Kidney glomerular epithelial cell (primary cell): Measurements from ENCODE around the gene SV2C.
"Not testable (repeated sequence)": the region's sequence is repeated elsewhere in the genome, so short reads cannot be mapped to it uniquely, and the experiment has no call there.

Source experiments
- DNase-seq: peaks from one replicate; lab custom pipeline; 2025; lab: John Stamatoyannopoulos, UW

Gene SV2C

DNA sequence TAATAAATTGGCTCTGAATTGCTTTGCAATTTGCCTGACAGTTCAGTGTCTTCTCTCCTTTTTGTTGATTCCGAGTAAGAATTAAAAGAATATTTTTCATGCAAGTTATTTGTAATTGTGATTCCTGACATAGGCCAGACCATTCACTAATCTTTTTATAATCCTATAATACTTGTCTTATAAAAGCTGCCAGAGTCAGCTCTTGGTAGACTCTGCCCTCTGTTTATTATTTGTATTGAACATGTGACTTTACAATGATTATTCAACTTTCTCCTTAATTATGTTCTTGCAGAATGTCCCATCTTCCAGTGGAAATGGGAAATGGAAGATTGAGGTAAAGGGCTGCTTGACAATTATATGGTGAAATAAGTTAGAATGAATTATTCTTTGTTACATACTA is 121.0 kb downstream of the SV2C start:
- no peak for DNase-seq

- no peak for DNase-seq
These were observed 121.5 kb downstream of the SV2C start for GRCh38 chr5:76204713-76205112.

- DNase-seq = no peak
These were observed 123.9 kb downstream of the SV2C start for GRCh38 chr5:76207120-76207519.

GRCh38 chr5:76209297-76209696 is 126.1 kb downstream of the SV2C start:
- DNase-seq = no peak

DNA sequence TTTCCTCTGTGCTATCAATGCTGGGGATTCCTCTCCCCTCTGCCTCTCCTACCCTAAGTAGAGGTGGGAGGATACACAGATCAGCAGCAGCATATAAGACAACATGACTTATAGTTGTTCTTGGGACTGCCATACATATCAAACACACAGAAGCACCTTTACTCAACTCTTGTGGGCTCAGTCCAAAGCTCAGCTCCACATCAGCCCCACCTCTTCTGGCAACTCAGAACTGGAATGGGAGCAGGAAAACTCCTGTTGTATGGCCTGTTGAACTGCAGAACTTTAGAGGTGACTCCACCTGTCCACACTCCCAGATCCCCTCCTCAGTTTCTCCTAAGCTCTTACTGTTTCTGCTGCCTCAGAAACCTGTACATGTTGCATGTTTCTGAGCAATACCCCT is 127.8 kb downstream of the SV2C start:
- DNase-seq = no peak

- no peak for DNase-seq
These were observed 130.7 kb downstream of the SV2C start for GRCh38 chr5:76213858-76214257.

- DNase-seq = no peak
These were observed 133.6 kb downstream of the SV2C start for GRCh38 chr5:76216748-76217147.

- no peak for DNase-seq
These were observed 136.5 kb downstream of the SV2C start for GRCh38 chr5:76219636-76220035.

GRCh38 chr5:76221311-76221710 is 138.1 kb downstream of the SV2C start:
- no peak for DNase-seq

DNA sequence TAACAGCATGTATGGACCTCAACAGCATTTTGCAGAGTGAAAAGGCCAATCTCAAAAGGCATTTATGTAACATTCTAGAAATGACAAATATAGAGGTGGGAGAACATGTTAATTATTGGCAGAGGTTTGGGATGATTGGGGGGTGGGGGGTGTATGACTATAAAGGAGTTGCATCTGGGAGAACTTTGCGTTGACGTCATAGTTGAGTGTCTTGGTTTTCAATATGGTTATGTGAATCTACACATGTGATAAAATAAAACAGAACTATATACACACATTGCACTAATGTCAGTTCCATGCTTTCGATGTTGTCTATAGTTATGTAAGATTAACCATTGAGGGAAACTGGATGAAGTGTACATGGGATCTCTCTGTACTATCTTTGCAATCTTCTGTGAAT is 139.1 kb downstream of the SV2C start:
- DNase-seq = no peak

DNA sequence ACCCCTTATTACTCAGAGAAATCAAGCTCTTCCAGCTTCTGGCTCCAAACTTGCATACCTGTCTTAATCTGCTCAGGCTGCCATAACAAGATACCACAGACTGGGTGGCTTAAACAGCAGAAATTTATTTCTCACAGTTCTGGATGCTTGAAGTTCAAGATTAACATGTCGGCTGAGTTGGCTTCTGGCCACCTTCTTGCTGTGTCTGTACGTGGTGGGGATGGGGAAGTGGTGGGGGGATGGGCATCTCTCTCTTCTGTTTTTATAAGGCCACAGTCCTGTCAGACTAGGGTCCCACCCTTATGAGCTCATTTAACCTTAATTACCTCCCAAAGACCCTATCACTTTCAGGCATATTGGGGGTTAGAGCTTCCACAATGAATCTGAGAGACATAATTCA is 140.5 kb downstream of the SV2C start:
- no peak for DNase-seq

DNA sequence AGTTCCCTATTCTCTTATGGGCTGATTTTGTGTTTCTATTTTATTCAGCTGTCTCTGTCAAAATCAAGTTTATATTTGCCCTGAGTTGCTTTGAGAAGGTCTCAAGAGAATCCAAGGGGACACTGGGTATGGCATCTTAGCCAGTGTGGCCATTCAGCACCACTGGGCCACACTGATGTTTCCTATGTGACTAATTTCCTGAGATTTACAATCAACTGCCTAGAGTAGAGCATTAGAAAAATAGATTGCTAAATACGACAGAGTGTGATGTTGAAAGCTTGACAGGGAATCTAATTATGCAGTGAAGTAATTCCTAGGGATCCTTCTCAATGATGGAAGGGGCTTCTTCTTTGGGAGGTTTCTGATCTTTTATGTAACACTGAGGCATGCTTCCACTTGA is 141.7 kb downstream of the SV2C start:
- no peak for DNase-seq

GRCh38 chr5:76225336-76225735 is 142.2 kb downstream of the SV2C start:
- no peak for DNase-seq

GRCh38 chr5:76229900-76230299 is 146.7 kb downstream of the SV2C start:
- no peak for DNase-seq

DNA sequence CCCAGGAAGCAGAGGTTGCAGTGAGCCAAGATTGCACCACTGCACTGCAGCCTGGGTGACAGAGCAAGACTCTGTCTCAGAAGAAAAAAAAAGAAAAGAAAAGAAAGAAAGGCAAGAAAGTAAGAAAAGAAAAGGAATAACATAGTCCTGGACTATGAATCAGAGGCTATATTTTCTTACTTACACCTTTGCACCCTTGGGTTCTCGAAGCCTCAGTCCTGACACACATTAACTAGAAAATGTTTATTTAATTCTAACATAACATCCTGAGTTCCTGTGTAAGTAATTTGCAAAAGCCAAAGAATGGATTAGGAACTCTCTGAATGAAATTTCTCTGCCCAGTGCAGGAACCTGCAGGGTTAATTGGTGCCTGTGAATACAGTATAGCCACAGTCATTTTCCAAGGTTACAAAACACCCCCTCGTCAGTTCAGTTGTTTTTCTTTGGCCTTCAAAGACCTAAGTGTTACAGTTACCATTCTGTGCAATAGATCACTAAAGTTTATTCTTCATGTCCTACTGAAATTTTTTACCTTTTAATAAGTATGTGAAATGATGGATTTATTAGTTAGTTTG is 147.6 kb downstream of the SV2C start:
- DNase-seq = peak; percentile 59

GRCh38 chr5:76234665-76235064 is 151.5 kb downstream of the SV2C start:
- DNase-seq = no peak

- DNase-seq = no peak
These were observed 153.5 kb downstream of the SV2C start for GRCh38 chr5:76236684-76237083.

- no peak for DNase-seq
These were observed 157.2 kb downstream of the SV2C start for GRCh38 chr5:76240336-76240735.

DNA sequence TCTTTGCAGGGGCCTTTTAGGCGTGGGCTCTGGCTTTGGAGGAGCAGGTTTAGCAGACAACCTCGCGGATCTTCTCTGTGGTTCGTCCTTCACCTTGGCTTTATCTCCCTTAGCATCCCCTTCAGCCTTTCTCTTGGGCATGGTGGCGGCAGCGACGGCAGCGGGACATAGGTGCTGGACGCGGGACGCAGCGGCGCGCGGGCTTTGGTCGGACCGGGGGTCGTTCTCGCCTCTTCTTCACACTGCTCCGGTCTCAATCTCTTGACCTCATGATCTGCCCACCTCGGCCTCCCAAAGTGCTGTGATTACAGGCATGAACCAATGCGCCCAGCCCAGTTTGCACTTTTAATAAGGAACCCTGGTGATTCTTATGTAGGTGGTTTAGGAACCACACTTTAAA is 159.0 kb downstream of the SV2C start:
- DNase-seq = not testable (repeated sequence)

DNA sequence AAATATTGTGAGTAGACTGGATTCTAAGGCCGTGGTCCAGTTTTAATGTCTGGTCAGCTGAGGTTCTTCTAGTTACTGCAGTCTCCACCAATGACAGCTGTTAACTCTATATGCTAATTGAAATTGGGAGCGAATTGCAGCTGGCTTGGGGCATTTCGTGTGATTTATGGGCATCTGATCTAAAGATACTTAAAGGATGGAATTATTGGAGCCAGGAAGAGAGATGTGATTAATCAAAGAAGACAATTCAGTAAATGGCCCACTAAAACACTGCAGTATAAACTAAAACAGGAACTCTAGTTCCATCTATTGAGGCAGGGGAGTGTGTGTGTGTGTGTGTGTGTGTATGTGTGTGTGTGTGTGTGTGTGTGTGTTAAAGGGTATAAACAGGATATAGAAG is 162.4 kb downstream of the SV2C start:
- DNase-seq = no peak

GRCh38 chr5:76249621-76250020 is 166.4 kb downstream of the SV2C start:
- no peak for DNase-seq

GRCh38 chr5:76250463-76250862 is 167.3 kb downstream of the SV2C start:
- no peak for DNase-seq

DNA sequence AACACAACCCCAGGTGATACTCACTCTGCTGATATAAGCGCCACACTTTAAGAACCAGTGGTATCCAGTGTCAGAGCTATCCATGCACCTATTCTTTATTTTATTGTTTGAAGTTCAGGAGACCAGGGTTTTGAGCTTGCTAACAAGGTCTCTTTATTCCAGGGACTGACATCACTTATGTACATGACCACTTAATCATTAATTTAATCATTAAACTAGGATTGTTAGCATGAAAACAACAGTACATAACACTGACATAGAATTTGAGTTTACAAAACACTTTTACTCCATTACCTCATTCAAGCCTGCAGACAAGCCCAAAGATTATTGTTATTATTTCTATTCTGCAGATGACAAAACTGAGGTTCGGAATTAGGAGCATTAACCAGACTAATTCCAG is 168.5 kb downstream of the SV2C start:
- DNase-seq = no peak

- peak; percentile 61 for DNase-seq
These were observed 169.3 kb downstream of the SV2C start for GRCh38 chr5:76252437-76252836.
